GM10266 (cell line): Measurements from ENCODE around the gene ANKIB1.

Experiments
- DNase-seq: peaks from one replicate; pipeline ENCODE4 v3.0.0; 2012; ENCODE audit errors: extremely low spot score
- TF ChIP-seq, protein P1 (sequence below): IDR thresholded peaks from 2 replicates; pipeline ENCODE4 v1.5.1; 2012; ENCODE audit warnings: mild to moderate bottlenecking, low read depth; ENCODE audit not compliant: control insufficient read depth, insufficient read depth; ENCODE audit errors: missing control alignments

Gene ANKIB1

GRCh38 chr7:92415225-92415624 is 169.5 kb downstream of the ANKIB1 start:
- DNase-seq = no peak
- TF ChIP-seq, protein P1, sequence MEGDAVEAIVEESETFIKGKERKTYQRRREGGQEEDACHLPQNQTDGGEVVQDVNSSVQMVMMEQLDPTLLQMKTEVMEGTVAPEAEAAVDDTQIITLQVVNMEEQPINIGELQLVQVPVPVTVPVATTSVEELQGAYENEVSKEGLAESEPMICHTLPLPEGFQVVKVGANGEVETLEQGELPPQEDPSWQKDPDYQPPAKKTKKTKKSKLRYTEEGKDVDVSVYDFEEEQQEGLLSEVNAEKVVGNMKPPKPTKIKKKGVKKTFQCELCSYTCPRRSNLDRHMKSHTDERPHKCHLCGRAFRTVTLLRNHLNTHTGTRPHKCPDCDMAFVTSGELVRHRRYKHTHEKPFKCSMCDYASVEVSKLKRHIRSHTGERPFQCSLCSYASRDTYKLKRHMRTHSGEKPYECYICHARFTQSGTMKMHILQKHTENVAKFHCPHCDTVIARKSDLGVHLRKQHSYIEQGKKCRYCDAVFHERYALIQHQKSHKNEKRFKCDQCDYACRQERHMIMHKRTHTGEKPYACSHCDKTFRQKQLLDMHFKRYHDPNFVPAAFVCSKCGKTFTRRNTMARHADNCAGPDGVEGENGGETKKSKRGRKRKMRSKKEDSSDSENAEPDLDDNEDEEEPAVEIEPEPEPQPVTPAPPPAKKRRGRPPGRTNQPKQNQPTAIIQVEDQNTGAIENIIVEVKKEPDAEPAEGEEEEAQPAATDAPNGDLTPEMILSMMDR = no peak

- DNase-seq = no peak
- TF ChIP-seq, protein P1 = no peak
Measured at GRCh38 chr7:92417913-92418312, 172.1 kb downstream of the ANKIB1 start.

- TF ChIP-seq, protein P1 = no peak
- DNase-seq = no peak
Measured at GRCh38 chr7:92421676-92422435, 176.1 kb downstream of the ANKIB1 start.

DNA sequence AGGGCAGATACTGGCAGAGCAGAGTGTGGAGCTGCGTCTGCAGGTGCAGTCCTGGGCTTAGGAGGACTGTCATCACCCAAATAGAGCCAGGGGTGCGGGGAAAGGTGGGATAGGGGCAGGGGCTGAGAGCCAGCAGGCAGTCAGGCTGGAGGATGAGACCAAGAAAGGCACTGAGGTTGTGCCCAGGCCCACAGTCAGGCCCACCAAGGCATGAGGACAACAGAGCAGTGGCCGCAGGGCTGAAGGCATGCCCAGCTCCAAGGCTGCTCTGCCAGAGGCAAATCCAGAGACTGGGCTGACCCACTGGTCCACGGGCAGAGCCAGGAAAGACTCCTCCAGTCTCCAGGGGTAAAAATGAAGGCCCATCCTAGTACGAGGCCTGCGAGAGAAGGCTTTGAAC is 177.2 kb downstream of the ANKIB1 start:
- DNase-seq = no peak
- TF ChIP-seq, protein P1 = no peak

DNA sequence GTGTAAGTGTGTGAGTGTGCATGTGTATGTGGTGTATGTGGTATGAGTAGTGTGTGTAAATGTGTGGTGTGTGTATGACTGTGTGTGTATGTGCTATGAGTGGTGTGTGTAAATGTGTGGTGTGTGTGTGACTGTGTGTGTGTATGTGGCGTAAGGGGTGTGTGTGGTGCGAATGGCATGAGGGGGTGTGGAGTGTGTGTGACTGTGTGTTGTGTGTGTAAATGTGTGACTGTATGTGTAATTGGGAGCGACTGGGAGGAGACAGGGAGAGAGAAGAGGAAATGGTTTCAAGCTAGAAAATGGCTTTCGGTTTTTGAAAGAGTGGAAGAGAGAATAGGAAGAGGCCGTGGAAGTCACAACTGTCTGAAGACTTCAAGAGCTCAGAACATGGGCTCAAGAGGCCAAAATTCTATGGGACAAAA is 177.9 kb downstream of the ANKIB1 start:
- TF ChIP-seq, protein P1 = no peak
- DNase-seq = no peak

- TF ChIP-seq, protein P1 = no peak
- no peak for DNase-seq
Measured at GRCh38 chr7:92425311-92425947, 179.7 kb downstream of the ANKIB1 start.

DNA sequence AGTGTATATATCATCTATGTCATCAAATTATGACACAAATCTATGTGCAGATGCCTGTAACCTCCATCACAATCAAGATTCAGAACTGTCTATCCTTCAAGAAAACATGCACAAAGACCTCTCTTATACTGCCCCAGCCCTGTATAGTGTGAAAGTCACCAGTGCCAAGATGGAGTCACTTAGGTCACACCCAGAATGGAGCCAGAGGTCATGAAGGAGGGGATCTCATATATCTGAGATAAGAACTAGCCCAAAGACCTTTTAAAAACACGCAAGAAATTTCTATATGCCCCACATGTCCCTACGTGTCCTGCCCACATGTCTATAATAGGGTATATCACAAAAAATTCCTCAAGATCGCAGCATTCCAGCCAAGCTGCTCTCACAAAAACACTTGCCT is 181.4 kb downstream of the ANKIB1 start:
- TF ChIP-seq, protein P1 = no peak

More for the DNA sequence above, 181.4 kb downstream of the ANKIB1 start:
- no peak for DNase-seq
